HTERT RPE-1 (cell line): ENCODE measurements around the gene DMTF1.

Source experiments
- in situ Hi-C: fragments of 300-500 bp; cut with MboI; formaldehyde crosslinking; loops from 4 replicates; pipeline ENCODE4 v1.14.3; 2020; ENCODE audit warnings: low sequenced_read_pairs

Gene DMTF1

DNA sequence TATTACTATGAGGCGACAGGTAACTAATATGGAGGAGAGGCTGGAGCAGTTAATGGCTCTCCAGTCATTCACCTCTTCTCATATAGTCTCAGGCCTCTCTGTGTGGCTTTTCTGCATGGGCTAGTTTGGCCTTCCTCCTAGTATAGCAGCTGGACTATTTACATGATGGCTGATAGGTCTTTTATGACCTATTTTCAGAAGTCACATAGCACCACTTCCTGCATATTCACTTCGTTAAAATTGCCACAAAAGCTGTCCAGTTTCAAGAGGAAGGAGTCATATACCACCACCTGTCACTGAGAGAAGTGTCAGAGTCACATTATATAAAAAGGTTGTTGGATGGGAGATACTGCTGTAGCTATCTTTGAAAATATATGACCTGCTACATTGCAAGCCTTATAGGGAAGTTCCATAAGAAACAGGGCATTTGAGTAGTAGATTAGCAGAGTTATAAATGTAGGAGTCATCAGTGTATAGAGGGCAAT, 8.0 kb upstream of the DMTF1 start:
- in situ Hi-C loops = no loop called here

DNA sequence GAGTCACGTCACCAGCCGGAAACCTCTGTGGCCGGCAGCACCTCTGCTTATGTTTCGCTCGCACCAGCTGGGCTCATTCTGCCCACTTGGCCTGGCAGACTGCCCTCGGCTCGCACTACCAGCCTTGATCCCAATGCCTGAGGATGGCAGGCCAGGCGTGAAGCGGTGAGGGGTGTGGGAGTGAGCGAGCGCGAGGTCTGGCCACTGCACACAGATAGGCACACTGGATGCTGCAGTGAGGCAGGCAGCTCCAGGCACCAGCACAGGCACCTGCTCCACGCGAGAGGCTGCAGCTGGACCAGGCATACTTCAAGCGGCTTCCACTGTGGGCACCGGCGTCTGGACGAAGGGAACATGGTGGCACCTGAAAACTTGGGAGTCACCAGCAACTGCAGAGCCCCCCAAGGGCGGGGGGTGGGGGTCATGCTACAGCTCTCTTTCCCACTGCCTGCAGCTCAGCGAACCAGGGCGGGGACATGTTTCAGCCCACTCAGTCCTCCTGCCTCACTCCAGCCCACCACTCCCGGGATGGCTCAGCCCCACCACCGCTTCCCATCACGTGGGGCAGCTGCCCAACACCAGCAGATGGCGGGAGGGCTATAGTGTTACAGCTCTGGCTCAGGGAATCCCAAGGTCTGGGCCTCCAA, 5.4 kb upstream of the DMTF1 start:
- in situ Hi-C loops = no loop called here

DNA sequence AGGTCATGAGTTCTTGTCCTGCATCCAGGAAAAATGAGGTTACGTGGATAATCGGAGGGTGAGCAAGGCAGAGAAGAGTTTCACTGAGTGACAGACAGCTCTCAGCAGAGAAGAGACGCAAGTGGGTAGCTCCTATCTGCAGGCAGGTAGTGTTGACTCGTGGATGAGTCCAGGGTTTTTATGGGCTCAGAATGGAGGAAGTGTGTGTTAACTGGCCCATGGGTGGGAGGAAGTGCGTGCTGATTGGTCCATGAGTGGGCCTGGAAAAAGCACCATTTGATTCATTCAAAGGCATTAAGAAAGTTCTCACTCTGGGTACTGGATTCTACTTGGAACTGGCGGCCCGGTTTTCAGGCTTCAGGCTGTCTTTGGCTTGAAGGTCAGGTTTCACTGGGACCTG, 4.8 kb upstream of the DMTF1 start:
- in situ Hi-C loops = no loop called here

DNA sequence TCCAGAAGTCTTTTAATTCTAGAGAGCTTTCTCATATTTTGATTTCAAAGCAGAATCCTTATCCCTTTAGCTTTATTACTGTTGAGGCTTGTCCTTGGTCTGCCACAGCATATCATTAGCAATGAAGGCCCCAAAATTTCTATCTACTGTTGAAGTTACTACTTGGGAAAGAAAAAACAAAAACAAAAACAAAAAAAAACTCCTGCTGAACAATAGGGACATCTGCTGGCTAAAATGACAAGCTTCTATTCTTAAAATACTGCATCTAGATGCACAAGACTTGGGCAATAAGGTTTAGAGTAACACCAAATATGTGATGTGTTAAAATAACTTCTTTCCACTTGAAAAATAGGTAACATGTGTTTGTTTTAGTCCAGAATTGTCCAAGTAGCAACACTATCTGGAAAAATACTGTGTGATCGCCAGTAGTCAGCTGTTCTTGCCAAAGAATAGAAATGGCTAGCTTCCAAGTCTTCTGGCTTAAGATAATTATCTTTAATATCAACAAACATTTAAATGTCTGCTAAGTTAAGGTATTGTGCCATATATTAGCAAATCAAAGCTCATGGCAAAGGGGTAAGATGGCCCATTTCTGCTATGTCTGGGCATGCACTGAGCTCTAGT, 3.8 kb upstream of the DMTF1 start:
- in situ Hi-C loops = no loop called here

DNA sequence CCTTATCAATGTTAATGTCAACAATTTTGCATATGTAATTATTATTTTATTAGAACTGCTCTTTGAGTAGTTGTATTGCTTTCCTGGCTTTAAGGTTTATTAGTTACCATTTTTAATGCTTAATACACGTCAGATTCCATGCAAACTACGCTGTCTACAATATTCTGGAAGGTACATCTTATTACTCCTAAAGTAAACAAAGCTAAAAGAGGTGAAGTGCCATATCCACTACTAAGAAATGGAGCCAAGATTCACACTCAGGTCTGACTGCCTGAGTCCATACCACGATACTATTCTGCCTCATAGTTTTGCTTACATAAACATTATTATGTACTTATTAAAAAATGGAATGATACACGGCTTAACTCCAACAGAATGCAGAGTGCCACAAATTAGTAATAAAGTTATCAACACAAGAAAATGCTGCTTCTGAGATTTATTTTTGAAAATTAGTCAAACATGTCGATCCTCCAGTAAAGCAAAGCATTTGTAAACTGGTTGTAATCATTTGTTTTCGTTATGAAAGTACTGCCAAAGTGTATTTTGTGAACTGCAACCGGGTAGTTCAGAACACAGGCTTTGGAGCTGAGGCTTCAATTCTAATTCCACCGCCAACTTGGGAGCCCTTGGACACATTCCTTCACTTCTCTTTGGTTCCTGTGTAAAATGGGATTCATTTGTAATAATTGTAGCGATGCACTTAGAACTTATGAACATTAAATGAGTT, 1.1 kb upstream of the DMTF1 start:
- in situ Hi-C loops = no loop called here

DNA sequence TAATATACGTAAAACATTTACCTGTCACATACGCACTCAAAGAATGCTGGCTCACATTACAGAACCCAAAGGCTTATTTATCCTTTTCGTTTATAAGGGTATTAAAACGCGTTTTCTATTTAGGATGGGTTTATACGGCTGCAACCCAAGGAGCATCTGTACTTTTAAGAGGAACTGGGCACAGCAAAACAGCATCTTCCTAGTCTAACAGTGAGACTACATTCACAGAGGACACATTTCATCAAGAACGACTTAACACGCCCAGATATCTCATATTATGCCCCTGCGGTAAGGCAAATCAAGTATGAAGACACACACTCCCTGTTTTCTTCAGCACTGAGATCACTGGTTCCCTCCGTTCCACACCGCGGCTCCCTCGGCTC, 533 bp upstream of the DMTF1 start:
- in situ Hi-C loops = no loop called here

DNA sequence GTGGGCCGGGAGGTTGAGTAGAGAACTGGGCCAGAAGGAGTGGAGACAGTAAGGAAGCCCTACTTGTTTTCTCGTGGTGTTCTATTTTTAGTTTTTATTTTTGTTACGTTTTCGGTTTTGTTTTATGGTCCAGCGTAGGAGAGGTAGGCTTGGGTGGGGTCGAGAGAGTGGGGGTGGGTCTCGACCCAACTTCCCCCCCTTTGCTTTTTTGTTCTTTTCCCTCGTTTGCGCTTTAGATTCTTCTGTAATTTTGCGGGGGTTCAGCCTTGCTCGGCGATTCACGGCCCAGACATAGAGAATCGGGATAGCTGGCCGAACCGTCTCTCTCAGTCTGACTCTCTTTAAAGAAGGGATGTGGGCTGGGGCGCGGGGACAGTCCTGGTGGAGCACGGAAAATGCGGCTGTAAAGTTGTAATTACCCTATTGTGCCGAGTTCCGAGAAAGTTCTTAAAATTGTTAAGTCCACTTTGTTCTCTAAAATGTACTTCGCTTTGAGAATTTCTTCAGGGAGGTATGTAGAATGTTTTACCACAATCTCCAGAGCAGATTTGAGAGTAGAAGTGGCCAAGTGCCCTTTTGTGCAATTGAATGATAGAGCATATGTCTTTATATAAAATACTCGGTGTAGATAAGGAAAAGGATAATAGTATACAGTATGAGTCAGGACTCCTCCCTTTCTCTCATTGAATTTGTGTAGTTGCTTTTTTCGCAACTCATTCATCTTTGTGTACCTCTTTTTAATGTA, 816 bp downstream of the DMTF1 start:
- in situ Hi-C loops = no loop called here

DNA sequence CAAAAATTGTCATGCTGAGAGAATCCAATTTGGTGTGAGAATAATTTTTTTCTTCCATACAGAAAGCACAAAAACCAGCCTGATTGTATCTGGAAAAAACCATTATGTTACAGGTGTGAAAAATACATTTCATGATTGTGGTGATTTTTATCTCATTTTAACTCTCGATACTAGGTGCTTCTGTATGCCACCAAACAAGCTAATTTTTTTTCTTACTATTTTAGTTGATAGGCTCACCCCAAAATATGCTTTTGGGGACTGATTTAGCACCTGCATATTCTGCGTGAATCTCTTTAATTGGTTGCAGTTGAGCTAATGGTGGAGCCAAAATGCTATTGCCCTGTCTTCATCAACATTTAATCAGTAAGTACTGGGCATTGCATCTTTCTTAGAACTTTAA, 1.9 kb downstream of the DMTF1 start:
- in situ Hi-C loops = no loop called here

DNA sequence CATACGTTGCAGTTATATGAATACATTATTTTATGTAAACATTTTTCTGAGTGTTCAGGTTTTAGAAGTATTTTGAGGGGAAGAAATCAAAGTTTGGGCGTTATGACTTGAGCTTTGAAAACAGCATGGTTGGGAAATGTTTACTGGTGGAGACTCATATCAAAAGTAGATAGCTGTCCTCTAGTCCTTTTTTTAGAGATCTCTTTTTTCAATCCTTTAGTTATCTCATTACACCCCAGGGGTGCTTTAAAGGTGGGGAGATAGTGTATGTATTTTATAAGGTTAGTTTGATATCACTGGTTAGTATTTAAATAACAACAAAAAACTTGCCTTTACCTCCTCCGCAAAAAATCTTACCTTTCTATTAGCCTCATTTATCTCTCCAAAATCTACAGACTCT, 2.3 kb downstream of the DMTF1 start:
- in situ Hi-C loops = no loop called here

DNA sequence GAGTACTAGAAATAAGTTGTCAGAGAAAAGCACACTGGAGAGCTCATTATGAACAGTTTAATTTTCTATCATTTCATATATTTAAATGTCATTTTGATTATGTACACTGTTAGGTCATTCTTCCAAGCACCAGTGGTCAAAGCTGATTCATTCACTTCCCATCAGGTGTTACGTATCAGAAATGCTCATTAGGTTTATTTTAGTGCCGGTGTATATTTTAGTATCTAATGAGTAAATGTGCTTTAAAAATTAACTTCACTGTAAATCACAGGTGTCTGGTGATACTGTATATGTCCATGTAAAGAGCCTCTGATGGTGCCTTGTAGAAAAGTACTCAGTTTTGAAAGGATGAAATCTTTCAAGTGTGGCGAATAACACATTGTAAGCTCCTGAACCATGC, 3.5 kb downstream of the DMTF1 start:
- in situ Hi-C loops = no loop called here

DNA sequence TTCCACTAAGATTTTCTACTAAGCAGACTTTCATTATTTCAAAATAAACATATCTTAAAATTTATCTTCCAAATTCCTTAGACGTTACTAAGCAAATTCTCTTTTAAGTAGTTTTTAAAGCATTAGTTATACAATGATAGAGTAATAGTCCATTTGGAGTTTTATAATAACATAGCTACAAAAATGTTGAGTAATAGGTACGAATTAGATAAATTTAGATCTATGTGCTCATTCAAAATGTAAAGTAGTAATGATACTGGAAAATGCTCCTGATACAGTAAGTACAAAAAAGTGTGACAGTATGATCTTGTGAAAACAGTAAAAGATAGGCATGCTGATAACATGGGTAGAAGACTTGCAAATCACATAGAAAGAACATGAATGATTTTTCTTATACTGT, 4.5 kb downstream of the DMTF1 start:
- in situ Hi-C loops = no loop called here

DNA sequence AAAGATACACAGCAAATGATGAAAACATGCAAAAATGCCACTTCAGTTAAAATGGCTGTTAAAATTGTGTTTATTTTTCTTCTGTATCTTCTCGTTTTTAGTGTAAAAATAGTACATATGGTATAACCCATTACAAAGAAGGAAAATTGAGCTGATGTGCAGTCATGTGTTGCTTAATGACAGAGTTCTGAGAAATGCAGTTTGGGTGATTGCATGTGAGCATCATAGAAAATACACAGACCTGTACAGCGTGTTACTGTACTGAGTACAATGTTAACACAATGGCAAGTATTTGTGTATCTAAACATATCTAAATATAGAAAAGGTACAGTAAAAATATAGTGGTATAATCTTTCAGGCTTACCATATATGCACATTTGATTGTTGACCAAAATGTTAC, 7.3 kb downstream of the DMTF1 start:
- in situ Hi-C loops = no loop called here

DNA sequence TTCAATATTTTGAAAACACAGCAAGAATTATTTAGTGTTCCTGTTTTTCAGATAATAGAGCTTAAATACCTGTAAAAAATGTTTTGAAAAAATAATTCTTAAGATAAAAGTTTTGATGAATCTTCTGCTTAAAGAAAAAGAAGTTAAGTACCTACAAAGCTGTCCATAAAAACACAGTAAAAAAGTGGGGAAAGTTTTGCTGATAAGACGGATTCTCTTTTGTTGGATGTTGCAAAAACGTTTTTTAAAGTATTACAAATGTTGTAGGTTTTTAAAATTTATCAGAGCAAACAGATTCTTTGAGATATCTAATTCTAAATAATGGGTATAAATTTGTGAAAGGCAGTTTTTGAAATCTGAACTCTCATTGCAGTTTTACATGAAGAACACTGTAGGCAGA, 12.2 kb downstream of the DMTF1 start:
- in situ Hi-C loops = no loop called here

DNA sequence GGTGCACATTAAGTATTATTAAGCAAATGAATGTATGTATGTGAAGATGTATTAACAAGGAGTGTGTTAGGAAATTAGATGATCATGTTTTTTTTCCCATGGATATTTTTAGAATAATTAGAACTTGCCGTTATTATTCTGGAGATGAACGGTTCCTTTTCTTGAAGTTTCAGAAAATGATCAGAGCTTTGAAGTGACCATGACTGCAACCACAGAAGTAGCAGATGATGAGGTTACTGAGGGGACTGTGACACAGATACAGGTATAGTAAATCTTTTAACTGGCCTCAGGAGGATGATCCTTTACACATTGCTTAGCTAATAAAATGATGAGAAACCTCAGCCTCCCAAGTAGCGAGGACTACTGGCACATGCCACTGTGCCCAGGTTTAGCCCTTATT, 18.6 kb downstream of the DMTF1 start:
- in situ Hi-C loops = no loop called here

DNA sequence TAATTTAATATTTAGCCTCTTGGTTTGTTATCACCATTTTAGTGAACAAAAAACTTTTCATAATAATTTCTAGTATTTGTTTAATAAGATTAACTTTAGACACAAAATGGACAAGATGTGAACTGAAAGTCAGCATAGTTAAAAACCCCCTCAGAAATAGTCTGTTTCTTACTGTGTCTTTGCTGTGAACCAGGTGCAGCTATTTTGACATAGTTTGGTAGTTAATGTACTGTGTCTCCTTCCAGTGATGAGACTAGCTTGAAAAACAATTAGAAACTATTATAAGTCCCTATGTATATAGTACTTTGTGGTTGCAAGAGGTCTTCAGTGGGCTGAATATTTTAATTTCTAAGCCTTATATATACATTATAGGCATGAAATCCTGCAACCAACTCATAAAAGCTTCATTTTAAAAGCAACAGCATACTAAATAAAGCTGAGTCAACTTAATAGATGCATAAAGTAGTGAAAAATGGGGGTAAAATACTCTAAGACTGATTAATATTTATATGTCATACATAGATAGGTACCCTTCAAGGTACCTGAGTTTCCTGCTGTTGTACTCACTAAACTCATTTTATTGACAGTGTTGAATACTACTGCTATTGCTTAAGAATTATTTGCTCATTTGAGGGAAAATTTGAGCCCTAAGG, 19.2 kb downstream of the DMTF1 start:
- in situ Hi-C loops = no loop called here

DNA sequence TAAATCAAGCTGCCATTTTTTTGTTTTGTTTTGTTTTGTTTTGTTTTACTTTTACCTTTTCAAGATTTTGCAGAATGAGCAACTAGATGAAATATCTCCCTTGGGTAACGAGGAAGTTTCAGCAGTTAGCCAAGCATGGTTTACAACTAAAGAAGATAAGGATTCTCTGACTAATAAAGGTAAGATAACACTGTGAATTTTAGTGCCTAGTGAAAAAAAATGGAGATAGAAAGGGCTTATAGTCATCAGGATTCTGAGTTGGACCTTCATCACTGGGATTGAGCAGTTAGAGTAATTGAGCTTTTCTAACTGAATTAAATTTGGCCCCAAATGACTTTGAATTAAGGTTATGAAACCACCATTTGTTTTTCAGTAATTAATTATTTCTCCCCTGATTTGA, 21.2 kb downstream of the DMTF1 start:
- in situ Hi-C loops = no loop called here

DNA sequence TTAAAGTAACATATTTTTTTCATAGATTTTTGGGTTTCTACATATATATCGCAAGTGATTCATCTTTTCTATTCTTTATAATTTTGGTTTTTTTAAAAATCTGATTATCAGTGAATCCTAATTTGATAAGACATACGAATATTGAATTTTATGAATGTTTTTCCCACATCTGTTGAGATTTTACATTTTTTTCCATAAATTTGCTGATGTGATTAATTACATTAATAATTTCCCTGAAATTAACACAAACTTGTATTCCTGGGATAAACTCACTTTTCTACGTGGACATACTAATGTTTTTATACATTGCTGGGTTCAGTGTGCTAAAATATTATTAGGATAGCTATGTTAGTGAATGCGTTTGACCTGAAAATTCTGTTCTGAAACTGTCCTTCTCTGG, 26.1 kb downstream of the DMTF1 start:
- in situ Hi-C loops = no loop called here

DNA sequence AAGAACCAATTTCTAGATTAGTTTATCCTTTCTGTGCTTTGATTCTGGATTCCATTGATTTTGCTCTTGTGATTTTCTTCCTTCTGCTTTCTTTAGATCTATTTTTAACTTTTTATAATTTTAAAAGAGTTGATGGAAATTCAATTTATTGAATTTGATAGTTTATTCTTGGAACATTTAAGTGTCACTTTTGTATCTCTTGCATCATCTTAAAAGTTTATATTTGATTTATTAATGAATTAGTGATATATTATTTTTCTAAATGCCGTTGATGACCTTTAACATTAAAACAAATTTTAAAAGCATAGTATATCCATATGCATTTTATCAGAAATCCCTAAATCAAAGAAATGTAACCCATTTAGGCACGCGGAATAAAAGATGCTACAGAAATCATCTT, 26.9 kb downstream of the DMTF1 start:
- in situ Hi-C loops = no loop called here

DNA sequence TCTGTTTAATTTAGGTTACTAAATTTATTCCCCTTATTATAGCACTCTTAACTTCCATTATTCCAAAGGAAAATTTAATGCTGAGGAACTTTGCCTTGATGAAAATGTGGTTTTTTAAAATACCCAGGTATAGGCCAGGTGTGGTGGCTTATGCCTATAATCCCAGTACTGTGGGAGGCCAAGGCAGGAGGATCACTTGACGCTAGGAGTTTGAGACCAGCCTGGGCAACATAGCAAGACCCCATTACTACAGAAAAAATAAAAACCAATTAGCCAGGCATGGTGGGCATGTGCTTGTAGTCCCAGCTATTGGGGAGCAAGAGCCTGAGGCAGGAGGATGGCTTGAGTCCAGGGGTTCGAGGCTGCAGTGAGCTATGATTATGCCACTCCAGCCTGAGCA, 34.9 kb downstream of the DMTF1 start:
- in situ Hi-C loops = no loop called here

DNA sequence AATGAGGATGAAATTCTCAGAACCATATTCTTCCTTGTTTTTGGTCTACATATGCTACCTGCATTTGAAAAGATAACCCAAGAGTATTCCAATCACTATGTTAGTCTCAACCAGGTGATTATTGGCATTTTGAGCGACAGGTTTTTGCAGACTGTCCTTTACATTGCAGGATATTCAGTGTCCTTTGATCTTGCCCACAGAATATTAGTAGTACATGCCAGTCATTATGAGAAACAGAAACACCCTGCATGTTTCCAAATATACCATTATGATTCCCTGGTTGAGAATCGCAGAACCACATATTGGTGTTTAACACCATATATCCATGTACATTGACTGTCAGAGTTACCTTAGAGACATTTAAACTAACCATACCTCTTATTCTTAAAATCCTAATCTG, 36.7 kb downstream of the DMTF1 start:
- in situ Hi-C loops = no loop called here

DNA sequence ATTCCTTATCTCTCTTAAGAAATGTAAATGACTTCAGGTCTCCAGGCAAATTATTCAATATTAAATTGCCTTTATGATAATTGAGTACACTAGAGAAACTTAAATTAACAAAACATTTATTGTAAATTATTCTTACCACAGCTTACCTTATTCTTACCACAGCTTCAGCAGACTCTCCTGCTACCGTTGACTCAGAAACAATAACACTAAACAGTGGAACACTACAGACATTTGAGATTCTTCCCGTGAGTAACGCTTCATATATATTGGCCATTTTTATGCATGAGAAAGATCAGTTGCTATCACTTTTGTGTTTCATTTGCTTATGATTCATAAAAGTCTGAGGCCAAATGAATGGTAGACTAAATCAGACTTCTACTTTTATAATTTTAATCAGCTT, 38.5 kb downstream of the DMTF1 start:
- in situ Hi-C loops = no loop called here
